Type B pancreatic cell (in vitro differentiated cells): ENCODE measurements around the gene SEC24B. TPM values are rescaled to one million over a fixed set of nuclear protein-coding genes. Genes with fewer than 3 reads are reported as not detected.
"Not testable (repeated sequence)": the region's sequence is repeated elsewhere in the genome, so short reads cannot be mapped to it uniquely, and the experiment has no call there.

Experiments used
- DNase-seq: peaks from one replicate; pipeline ENCODE4 v3.0.0; 2021; ENCODE audit warnings: mixed read lengths; ENCODE audit not compliant: unreplicated experiment; ENCODE audit errors: extremely low spot score
- H3K27ac Mint-ChIP-seq: 2 replicates; pipeline ENCODE4 v1.8.0; 2021; ENCODE audit warnings: mild to moderate bottlenecking, mixed read lengths
- H3K27me3 Mint-ChIP-seq: 2 replicates; pipeline ENCODE4 v1.8.0; 2021; ENCODE audit warnings: mixed read lengths
- H3K36me3 Mint-ChIP-seq: 2 replicates; pipeline ENCODE4 v1.8.0; 2021; ENCODE audit warnings: mixed read lengths
- H3K4me1 Mint-ChIP-seq: one replicate; pipeline ENCODE4 v1.8.0; 2021; ENCODE audit warnings: mixed read lengths; ENCODE audit not compliant: unreplicated experiment
- H3K4me3 Mint-ChIP-seq: 2 replicates; pipeline ENCODE4 v1.8.0; 2021; ENCODE audit warnings: mild to moderate bottlenecking, mixed read lengths
- H3K9me3 Mint-ChIP-seq: 2 replicates; pipeline ENCODE4 v1.8.0; 2021; ENCODE audit warnings: mixed read lengths
- CTCF ChIP-seq: fragments of 200-600 bp; sonication (generic); conservative IDR thresholded peaks from 2 replicates; pipeline ENCODE4 v1.5.0; 2021; ENCODE audit warnings: antibody characterized with exemption, mild to moderate bottlenecking
- total RNA-seq: library from RNA; stranded (reverse); gene quantifications from 2 replicates; pipeline ENCODE4 v1.2.1, GENCODE V29; 2021; ENCODE audit warnings: low replicate concordance

SEC24B gene
- total RNA-seq, 1 donor from 2014 or later, result 37.4 TPM

DNA sequence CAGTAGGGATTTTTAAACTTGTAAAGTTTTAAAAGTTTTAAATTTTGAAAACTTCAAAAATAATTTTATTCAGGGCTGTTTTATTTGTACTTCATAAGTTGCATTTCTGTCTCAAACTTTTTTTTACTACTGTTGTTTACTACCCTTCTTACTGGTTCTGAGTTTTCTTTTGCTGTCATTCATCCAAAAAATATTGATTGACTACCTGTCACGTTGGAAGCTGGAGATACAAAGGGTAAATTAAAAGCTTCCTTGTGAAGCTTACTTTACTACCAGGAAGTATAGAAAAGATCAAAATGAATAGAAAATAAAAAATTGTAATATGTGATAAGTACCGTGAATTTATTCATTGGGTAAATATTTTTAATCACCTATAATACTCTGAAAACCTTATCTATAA lies 77.1 kb downstream of the SEC24B start:
- H3K27ac Mint-ChIP-seq, result no peak overlapping the region
- no peak overlapping the region for H3K4me3 Mint-ChIP-seq
- no peaks in the 10 kb centered on the region for H3K4me1 Mint-ChIP-seq
- H3K27me3 Mint-ChIP-seq, result no peaks in the 10 kb centered on the region
- H3K36me3 Mint-ChIP-seq, result peaks cover 37% of the 10 kb centered on the region
- no peaks in the 10 kb centered on the region for H3K9me3 Mint-ChIP-seq
- TF ChIP-seq CTCF, result no peak
- no peak for DNase-seq

DNA sequence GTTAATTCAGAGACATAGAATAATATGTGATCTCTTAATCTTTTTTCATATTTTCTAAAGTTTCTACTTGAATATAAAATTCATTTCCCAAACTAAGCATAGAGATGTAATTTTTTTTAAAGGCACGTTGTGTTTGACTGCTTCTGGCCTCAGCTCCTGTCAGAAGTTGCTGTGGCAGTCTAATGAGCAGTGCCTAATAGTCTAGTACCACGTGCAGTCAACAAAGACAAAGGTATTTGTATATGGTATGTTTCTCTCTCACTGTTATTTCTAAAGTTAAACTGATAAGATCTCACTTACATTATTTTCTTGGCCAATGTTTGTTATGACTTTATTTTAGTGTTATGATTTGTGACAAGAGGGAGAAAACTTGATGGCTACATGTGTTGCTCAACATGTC lies 77.8 kb downstream of the SEC24B start:
- no peaks in the 10 kb centered on the region for H3K4me1 Mint-ChIP-seq
- H3K36me3 Mint-ChIP-seq, result peaks cover 34% of the 10 kb centered on the region
- H3K27ac Mint-ChIP-seq, result no peak overlapping the region
- H3K4me3 Mint-ChIP-seq, result no peak overlapping the region
- no peak for TF ChIP-seq CTCF
- no peaks in the 10 kb centered on the region for H3K9me3 Mint-ChIP-seq
- no peaks in the 10 kb centered on the region for H3K27me3 Mint-ChIP-seq
- no peak for DNase-seq

DNA sequence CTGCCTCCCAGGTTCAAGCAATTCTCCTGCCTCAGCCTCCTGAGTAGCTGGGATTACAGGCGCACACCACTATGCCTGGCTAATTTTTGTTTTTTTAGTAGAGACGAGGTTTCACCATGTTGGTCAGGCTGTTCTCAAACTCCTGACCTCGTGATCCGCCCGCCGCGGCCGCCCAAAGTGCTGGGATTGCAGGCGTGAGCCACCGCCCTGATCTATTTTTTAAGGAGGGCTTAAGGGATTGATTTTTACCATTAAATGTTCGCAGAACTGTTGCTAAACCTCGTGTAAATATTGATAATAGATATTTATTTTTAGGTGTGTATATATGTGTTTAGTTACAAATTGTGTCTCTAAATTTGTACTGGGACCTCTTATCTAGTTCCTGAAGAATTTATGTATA lies 79.8 kb downstream of the SEC24B start:
- not testable (repeated sequence) for H3K4me3 Mint-ChIP-seq, H3K9me3 Mint-ChIP-seq
- peaks cover 41% of the 10 kb centered on the region for H3K36me3 Mint-ChIP-seq

DNA sequence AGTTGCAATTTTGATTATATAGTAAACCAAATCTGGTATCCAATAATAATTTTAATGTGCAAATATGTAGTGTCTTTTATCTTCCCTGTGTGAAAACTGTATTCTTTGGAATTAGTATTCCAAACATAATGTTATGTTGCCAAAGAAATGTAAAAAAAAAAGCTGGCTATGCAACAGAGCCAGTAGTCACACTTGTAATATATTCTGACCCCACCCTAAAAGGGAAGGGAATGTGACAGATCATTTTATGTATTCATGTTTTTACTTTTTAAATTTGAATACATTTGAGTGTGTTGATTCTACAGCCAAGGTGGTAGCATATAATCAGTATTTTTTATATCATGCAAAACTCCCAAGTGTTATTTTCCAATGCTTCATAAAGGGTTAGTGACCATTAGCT lies 98.6 kb downstream of the SEC24B start:
- peaks cover 3% of the 10 kb centered on the region for H3K9me3 Mint-ChIP-seq
- DNase-seq, result no peak
- peaks cover 51% of the 10 kb centered on the region for H3K36me3 Mint-ChIP-seq
- no peak overlapping the region for H3K4me3 Mint-ChIP-seq
- H3K4me1 Mint-ChIP-seq, result no peaks in the 10 kb centered on the region
- no peaks in the 10 kb centered on the region for H3K27me3 Mint-ChIP-seq
- TF ChIP-seq CTCF, result no peak
- no peak overlapping the region for H3K27ac Mint-ChIP-seq

More for the DNA sequence above, 79.8 kb downstream of the SEC24B start:
- DNase-seq, H3K4me1 Mint-ChIP-seq, H3K27ac Mint-ChIP-seq, H3K27me3 Mint-ChIP-seq: not testable (repeated sequence)

DNA sequence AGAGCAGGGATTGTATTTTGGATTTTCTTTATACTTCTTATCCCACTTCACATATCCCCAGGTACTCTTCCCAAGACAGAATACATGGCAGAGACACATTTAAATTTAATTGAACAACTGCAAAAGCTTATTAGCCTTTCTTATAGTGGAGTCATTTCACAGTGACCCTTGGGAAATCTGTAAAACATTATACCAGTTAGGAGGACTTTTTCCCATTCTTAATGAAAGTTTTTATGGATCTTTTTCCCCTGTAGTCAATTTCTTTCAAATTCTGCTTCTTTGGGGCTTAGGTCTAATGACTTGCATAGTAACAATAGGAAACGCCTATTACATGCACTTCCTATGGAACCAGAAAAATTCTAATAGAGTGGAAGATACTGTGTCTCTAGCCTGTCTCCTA lies 111.8 kb downstream of the SEC24B start:
- Mint-ChIP-seq H3K4me3 (no peak overlapping the region), H3K27ac (no peak overlapping the region), H3K4me1 (no peaks in the 10 kb centered on the region), H3K36me3 (peaks cover 13% of the 10 kb centered on the region), H3K9me3 (no peaks in the 10 kb centered on the region), H3K27me3 (no peaks in the 10 kb centered on the region)
- DNase-seq, result no peak
- TF ChIP-seq CTCF, result no peak

GRCh38 chr4:109547394-109547793 lies 113.8 kb downstream of the SEC24B start:
- no peaks in the 10 kb centered on the region for H3K9me3 Mint-ChIP-seq
- no peaks in the 10 kb centered on the region for H3K27me3 Mint-ChIP-seq
- no peak for DNase-seq

More at GRCh38 chr4:109547394-109547793, 113.8 kb downstream of the SEC24B start:
- Mint-ChIP-seq H3K4me1 (no peaks in the 10 kb centered on the region), H3K36me3 (peaks cover 17% of the 10 kb centered on the region), H3K4me3 (no peak overlapping the region), H3K27ac (no peak overlapping the region)
- no peak for TF ChIP-seq CTCF
